Panc1 (cell line): ENCODE data around the gene NYAP2.

Experiments used
- CTCF ChIP-seq: fragments of 450-650 bp; IDR thresholded peaks from 2 replicates; pipeline ENCODE4 v1.5.1; 2017; ENCODE audit warnings: mild to moderate bottlenecking
- POLR2AphosphoS5 ChIP-seq: IDR thresholded peaks from 2 replicates; pipeline ENCODE4 v1.6.1; 2012; ENCODE audit warnings: mild to moderate bottlenecking, low read depth, low read length, moderate library complexity
- REST ChIP-seq, 2 experiments: IDR thresholded peaks; 2 replicates each; pipeline ENCODE4 v1.6.1; 2011 to 2012; ENCODE audit warnings: low read depth in 2 of 2, control low read depth in 1 of 2, low read length in 1 of 2, mild to moderate bottlenecking in 1 of 2, moderate library complexity in 1 of 2; ENCODE audit not compliant: insufficient read depth in 1 of 2
- TCF7L2 ChIP-seq: IDR thresholded peaks from 2 replicates; pipeline ENCODE4 v1.6.1; 2011; ENCODE audit warnings: mild to moderate bottlenecking, low read depth, low read length, inconsistent platforms

GRCh38 chr2:225466891-225467604 lies 67.5 kb downstream of the NYAP2 start:
- TF ChIP-seq CTCF (no peak), POLR2AphosphoS5 (no peak), REST (IDR thresholded peaks at IDR 0.05; ENCODE audit: insufficient read depth in 1 of 2, low read depth in 2 of 2, low read length in 1 of 2) (no peak), TCF7L2 (no peak)
